Smooth muscle cell (in vitro differentiated cells): Measurements from ENCODE around the gene FGF12. TPM values are rescaled to one million over a fixed set of nuclear protein-coding genes. Genes with fewer than 3 reads are reported as not detected.

ENCODE experiments used
- DNase-seq: peaks from one replicate; lab custom pipeline; 2025; ENCODE audit not compliant: unreplicated experiment; lab: John Stamatoyannopoulos, UW
- H2AFZ ChIP-seq: fragments of 200-600 bp; sonication (generic); 2 replicates; pipeline ENCODE4 v1.6.0; 2016; ENCODE audit warnings: antibody characterized with exemption, low read depth, mild to moderate bottlenecking
- H3F3A ChIP-seq: fragments of 200-600 bp; sonication (generic); 2 replicates; pipeline ENCODE4 v1.6.0; 2017; ENCODE audit warnings: antibody characterized with exemption, low read depth
- H3K27ac ChIP-seq: fragments of 200-600 bp; sonication (generic); 2 replicates; pipeline ENCODE4 v1.5.1; 2016; ENCODE audit warnings: low read depth, mild to moderate bottlenecking
- H3K27me3 ChIP-seq: fragments of 200-600 bp; sonication (generic); 2 replicates; pipeline ENCODE4 v1.6.1; 2016; ENCODE audit warnings: low read depth, mild to moderate bottlenecking
- H3K36me3 ChIP-seq: fragments of 200-600 bp; sonication (generic); 2 replicates; pipeline ENCODE4 v1.5.1; 2016; ENCODE audit warnings: low read depth
- H3K4me1 ChIP-seq: fragments of 200-600 bp; sonication (generic); 2 replicates; pipeline ENCODE4 v1.5.1; 2016; ENCODE audit warnings: low read depth
- H3K4me2 ChIP-seq: fragments of 200-600 bp; sonication (generic); 2 replicates; pipeline ENCODE4 v1.6.0; 2016; ENCODE audit warnings: mild to moderate bottlenecking
- H3K4me3 ChIP-seq: fragments of 200-600 bp; sonication (generic); 2 replicates; pipeline ENCODE4 v1.5.1; 2016; ENCODE audit warnings: mild to moderate bottlenecking
- H3K79me2 ChIP-seq: fragments of 200-600 bp; sonication (generic); 2 replicates; pipeline ENCODE4 v1.6.0; 2016; ENCODE audit warnings: low read depth, mild to moderate bottlenecking
- H3K9ac ChIP-seq: fragments of 200-600 bp; sonication (generic); 2 replicates; pipeline ENCODE4 v1.6.0; 2016; ENCODE audit warnings: low read depth
- H3K9me3 ChIP-seq: fragments of 200-600 bp; sonication (generic); replicated peaks from 2 replicates; pipeline ENCODE4 v1.5.1; 2016; ENCODE audit warnings: low read depth
- H4K20me1 ChIP-seq: fragments of 200-600 bp; sonication (generic); 2 replicates; pipeline ENCODE4 v1.6.0; 2016; ENCODE audit warnings: low read depth
- WGBS: methylation state at CpG from one replicate; pipeline ENCODE4 v1.1.7; 2016; ENCODE audit warnings: low lambda C conversion rate; 5-methylcytosine and 5-hydroxymethylcytosine counted together
- polyA plus RNA-seq: library from polyadenylated mRNA; unstranded; fragments of >200 nt; fragmentation: Nextera tagmentation; extraction: Ambion mirVana; gene quantifications from 2 replicates; pipeline ENCODE4 v1.2.1, GENCODE V29; 2016
- total RNA-seq: library from RNA; depleted of rRNA; stranded (reverse); fragments of >200 nt; gene quantifications from 2 replicates; pipeline ENCODE4 v1.2.3, GENCODE V29; 2014
- TF ChIP-seq, protein P1 (sequence below): fragments of 200-600 bp; sonication (generic); IDR thresholded peaks from 2 replicates; pipeline ENCODE4 v1.5.1; 2017; ENCODE audit warnings: borderline replicate concordance, mild to moderate bottlenecking, antibody characterized with exemption; ENCODE audit not compliant: insufficient read depth, poor library complexity, severe bottlenecking

The FGF12 gene
- total and polyA plus RNA-seq, 2 experiments from 2014 or later: 0.47 to 1.0 TPM

GRCh38 chr3:192246847-192247559, 480.3 kb downstream of the FGF12 start:
- Histone ChIP-seq H3K9me3 (no peaks in the 10 kb centered on the region), H3K79me2 (no peaks in the 10 kb centered on the region), H3K27ac (no peak overlapping the region), H2AFZ (no peak overlapping the region), H3K4me2 (no peak overlapping the region), H3K4me1 (peaks cover 9% of the 10 kb centered on the region), H3K36me3 (no peaks in the 10 kb centered on the region), H4K20me1 (no peaks in the 10 kb centered on the region), H3F3A (no peaks in the 10 kb centered on the region), H3K27me3 (no peaks in the 10 kb centered on the region), H3K9ac (no peak overlapping the region), H3K4me3 (no peak overlapping the region)
- TF ChIP-seq, protein P1, sequence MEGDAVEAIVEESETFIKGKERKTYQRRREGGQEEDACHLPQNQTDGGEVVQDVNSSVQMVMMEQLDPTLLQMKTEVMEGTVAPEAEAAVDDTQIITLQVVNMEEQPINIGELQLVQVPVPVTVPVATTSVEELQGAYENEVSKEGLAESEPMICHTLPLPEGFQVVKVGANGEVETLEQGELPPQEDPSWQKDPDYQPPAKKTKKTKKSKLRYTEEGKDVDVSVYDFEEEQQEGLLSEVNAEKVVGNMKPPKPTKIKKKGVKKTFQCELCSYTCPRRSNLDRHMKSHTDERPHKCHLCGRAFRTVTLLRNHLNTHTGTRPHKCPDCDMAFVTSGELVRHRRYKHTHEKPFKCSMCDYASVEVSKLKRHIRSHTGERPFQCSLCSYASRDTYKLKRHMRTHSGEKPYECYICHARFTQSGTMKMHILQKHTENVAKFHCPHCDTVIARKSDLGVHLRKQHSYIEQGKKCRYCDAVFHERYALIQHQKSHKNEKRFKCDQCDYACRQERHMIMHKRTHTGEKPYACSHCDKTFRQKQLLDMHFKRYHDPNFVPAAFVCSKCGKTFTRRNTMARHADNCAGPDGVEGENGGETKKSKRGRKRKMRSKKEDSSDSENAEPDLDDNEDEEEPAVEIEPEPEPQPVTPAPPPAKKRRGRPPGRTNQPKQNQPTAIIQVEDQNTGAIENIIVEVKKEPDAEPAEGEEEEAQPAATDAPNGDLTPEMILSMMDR: no peak
- 89% methylated on average over 1 of the region's 1 CpG for WGBS
- no peak for DNase-seq

- Histone ChIP-seq H3K4me3 (no peak overlapping the region), H3K36me3 (no peaks in the 10 kb centered on the region), H3K27me3 (no peaks in the 10 kb centered on the region), H3K4me2 (no peak overlapping the region), H3K27ac (no peak overlapping the region), H2AFZ (no peak overlapping the region), H4K20me1 (no peaks in the 10 kb centered on the region), H3K9me3 (no peaks in the 10 kb centered on the region), H3F3A (no peaks in the 10 kb centered on the region), H3K4me1 (peaks cover 5% of the 10 kb centered on the region), H3K9ac (no peak overlapping the region), H3K79me2 (no peaks in the 10 kb centered on the region)
- TF ChIP-seq, protein P1: no peak
- no peak for DNase-seq
- 95% methylated on average over 1 of the region's 1 CpG for WGBS
Observed at GRCh38 chr3:192244591-192244990, 482.8 kb downstream of the FGF12 start.

DNA sequence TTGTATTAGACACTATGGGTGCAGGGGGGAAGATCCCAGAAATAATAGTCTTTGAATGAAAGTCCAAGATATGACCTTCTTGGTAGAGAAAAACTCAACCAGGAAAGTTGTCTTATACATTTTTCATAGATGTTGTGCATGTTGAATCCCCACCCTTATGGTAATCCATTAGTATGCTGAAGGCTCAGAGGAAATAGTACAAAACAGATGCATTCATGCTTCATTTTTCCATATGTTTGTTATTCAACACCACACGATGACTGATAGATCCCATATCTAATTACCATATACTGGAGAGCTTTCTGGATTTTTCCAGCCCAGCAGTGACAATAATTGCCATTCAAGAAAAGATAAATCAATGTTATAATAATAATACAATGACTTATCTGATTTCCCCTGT, 487.4 kb downstream of the FGF12 start:
- Histone ChIP-seq H3K4me1 (no peaks in the 10 kb centered on the region), H3K4me2 (no peak overlapping the region), H3F3A (no peaks in the 10 kb centered on the region), H3K4me3 (no peak overlapping the region), H3K9ac (no peak overlapping the region), H3K9me3 (no peaks in the 10 kb centered on the region), H2AFZ (no peak overlapping the region), H3K27me3 (no peaks in the 10 kb centered on the region), H3K27ac (no peak overlapping the region), H3K79me2 (no peaks in the 10 kb centered on the region), H3K36me3 (no peaks in the 10 kb centered on the region), H4K20me1 (no peaks in the 10 kb centered on the region)
- no peak for DNase-seq
- TF ChIP-seq, protein P1: no peak
- 82% methylated on average over 1 of the region's 1 CpG for WGBS

GRCh38 chr3:192237992-192238608, 489.2 kb downstream of the FGF12 start:
- no peaks in the 10 kb centered on the region for H3K36me3 ChIP-seq
- no peaks in the 10 kb centered on the region for H3K4me1 ChIP-seq
- H4K20me1 ChIP-seq: no peaks in the 10 kb centered on the region
- H3K27me3 ChIP-seq: no peaks in the 10 kb centered on the region
- TF ChIP-seq, protein P1: no peak
- no peaks in the 10 kb centered on the region for H3F3A ChIP-seq
- WGBS: 61% methylated on average over 4 of the region's 4 CpGs
- no peak overlapping the region for H3K4me3 ChIP-seq
- H3K27ac ChIP-seq: no peak overlapping the region
- H3K4me2 ChIP-seq: no peak overlapping the region
- H3K9me3 ChIP-seq: no peaks in the 10 kb centered on the region
- no peak overlapping the region for H2AFZ ChIP-seq
- DNase-seq: no peak
- H3K9ac ChIP-seq: no peak overlapping the region
- H3K79me2 ChIP-seq: no peaks in the 10 kb centered on the region
